Measurements from ENCODE around the gene CFAP46.

DNA sequence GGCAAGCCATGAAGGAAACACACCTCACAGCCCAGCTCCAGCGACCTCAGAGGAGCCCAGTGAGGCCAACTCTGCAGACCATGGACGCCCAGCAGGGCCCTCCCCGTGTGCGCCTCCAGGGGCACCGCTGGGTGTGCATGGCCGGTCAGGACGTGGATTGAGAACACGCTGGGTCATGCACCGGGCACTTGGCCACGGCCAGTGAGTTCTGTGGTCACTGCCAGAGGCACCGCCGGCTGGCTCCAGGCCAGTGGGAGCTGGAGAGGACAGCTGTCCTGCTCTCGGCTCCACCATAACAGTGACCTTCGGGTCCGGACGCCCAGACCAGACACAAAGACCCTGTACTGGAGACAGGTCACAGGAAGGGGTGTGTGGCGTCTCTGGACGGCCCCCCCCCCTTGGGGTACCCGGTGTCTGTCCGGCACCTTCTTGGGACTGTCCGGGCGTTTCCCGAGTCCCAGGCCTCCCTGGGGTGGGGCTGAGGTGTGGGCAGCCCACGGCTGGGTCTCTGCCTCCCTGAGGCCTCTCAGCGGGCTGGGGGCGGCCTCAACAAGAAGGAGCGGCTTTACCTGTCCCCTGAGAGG, 106.0 kb downstream of the CFAP46 start:
- no peak for TF ChIP-seq POLR2AphosphoS5 (IDR thresholded peaks at IDR 0.05; ENCODE audit: low read depth, low read length)
- no peak for TF ChIP-seq PBX3 (IDR thresholded peaks at IDR 0.05)
- no peak for TF ChIP-seq CHD2 (IDR thresholded peaks at IDR 0.05; ENCODE audit: low read length, partially characterized antibody)
- TF ChIP-seq JUND (IDR thresholded peaks at IDR 0.05), result no peak
- TF ChIP-seq CTCF (IDR thresholded peaks at IDR 0.05), result no peak
- TF ChIP-seq, protein P1, sequence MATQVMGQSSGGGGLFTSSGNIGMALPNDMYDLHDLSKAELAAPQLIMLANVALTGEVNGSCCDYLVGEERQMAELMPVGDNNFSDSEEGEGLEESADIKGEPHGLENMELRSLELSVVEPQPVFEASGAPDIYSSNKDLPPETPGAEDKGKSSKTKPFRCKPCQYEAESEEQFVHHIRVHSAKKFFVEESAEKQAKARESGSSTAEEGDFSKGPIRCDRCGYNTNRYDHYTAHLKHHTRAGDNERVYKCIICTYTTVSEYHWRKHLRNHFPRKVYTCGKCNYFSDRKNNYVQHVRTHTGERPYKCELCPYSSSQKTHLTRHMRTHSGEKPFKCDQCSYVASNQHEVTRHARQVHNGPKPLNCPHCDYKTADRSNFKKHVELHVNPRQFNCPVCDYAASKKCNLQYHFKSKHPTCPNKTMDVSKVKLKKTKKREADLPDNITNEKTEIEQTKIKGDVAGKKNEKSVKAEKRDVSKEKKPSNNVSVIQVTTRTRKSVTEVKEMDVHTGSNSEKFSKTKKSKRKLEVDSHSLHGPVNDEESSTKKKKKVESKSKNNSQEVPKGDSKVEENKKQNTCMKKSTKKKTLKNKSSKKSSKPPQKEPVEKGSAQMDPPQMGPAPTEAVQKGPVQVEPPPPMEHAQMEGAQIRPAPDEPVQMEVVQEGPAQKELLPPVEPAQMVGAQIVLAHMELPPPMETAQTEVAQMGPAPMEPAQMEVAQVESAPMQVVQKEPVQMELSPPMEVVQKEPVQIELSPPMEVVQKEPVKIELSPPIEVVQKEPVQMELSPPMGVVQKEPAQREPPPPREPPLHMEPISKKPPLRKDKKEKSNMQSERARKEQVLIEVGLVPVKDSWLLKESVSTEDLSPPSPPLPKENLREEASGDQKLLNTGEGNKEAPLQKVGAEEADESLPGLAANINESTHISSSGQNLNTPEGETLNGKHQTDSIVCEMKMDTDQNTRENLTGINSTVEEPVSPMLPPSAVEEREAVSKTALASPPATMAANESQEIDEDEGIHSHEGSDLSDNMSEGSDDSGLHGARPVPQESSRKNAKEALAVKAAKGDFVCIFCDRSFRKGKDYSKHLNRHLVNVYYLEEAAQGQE (IDR thresholded peaks at IDR 0.05; ENCODE audit: low read depth, low read length), result no peak
- TF ChIP-seq GABPA (IDR thresholded peaks at IDR 0.05; ENCODE audit: low read depth), result no peak
- TF ChIP-seq RFX5 (IDR thresholded peaks at IDR 0.05; ENCODE audit: low read length), result no peak
- TF ChIP-seq RAD21 (IDR thresholded peaks at IDR 0.05; ENCODE audit: low read length), result no peak
- no peak for TF ChIP-seq FOXM1 (IDR thresholded peaks at IDR 0.05; ENCODE audit: low read depth)
- no peak for TF ChIP-seq EP300 (IDR thresholded peaks at IDR 0.05; ENCODE audit: borderline replicate concordance in 1 of 2, low read depth in 1 of 2, low read length in 1 of 2)
- TF ChIP-seq FOXJ3 (CRISPR knock-in tag; IDR thresholded peaks at IDR 0.05), result no peak
- TF ChIP-seq MAX (IDR thresholded peaks at IDR 0.05; ENCODE audit: low read depth), result no peak
